ENCODE results near the gene NAPEPLD. TPM values are rescaled to one million over a fixed set of nuclear protein-coding genes. Genes with fewer than 3 reads are reported as not detected.

NAPEPLD gene
- total and polyA plus RNA-seq, 2 donors from 2014 or later: 16.1 to 26.0 TPM

DNA sequence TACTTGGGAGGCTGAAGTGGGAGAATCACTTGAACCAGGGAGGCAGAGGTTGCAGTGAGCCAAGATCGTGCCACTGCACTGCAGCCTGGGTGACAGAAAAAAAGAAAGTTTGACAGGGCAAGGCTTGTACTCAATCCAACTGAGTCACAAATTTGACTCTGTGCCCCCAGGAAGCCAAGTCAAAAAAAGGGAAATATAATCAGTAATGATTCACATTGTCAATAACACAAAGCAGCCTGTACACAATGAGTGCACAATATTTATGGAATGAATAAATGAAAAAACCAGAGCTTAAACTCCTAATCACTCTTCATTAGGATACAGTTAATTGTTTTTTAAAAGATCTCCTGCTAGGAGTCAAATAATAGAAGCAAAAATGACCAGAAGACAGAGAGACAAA is 6.4 kb downstream of the NAPEPLD start:
- Histone ChIP-seq H3K36me3 (ENCODE audit: control insufficient read depth in 2 of 3, insufficient read depth in 3 of 3, low read length in 3 of 3) (no peaks in the 10 kb centered on the region), H3K9me3 (ENCODE audit: control insufficient read depth in 2 of 3, insufficient read depth in 1 of 3, low read length in 3 of 3) (no peaks in the 10 kb centered on the region), H3K27me3 (ENCODE audit: control insufficient read depth, insufficient read depth, low read length) (no peaks in the 10 kb centered on the region), H3K27ac (ENCODE audit: low read depth in 2 of 2, low read length in 2 of 2) (no peak overlapping the region), H3K9ac (ENCODE audit: low read length in 3 of 3) (no peak overlapping the region), H3K4me3 (ENCODE audit: low read length in 3 of 3) (no peak overlapping the region), H3K4me1 (ENCODE audit: control insufficient read depth in 2 of 3, insufficient read depth in 2 of 3, low read depth in 1 of 3, low read length in 3 of 3) (peaks cover 0 to 9% (median 2%) of the 10 kb centered on the region in 3 donors)
- no peak for FAIRE-seq
- intact Hi-C loops (cut with DNase I): no loop called here
- TF ChIP-seq, protein P1, sequence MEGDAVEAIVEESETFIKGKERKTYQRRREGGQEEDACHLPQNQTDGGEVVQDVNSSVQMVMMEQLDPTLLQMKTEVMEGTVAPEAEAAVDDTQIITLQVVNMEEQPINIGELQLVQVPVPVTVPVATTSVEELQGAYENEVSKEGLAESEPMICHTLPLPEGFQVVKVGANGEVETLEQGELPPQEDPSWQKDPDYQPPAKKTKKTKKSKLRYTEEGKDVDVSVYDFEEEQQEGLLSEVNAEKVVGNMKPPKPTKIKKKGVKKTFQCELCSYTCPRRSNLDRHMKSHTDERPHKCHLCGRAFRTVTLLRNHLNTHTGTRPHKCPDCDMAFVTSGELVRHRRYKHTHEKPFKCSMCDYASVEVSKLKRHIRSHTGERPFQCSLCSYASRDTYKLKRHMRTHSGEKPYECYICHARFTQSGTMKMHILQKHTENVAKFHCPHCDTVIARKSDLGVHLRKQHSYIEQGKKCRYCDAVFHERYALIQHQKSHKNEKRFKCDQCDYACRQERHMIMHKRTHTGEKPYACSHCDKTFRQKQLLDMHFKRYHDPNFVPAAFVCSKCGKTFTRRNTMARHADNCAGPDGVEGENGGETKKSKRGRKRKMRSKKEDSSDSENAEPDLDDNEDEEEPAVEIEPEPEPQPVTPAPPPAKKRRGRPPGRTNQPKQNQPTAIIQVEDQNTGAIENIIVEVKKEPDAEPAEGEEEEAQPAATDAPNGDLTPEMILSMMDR (IDR thresholded peaks at IDR 0.05; ENCODE audit: borderline replicate concordance, extremely low read depth, insufficient read depth): no peak
- DNase-seq: no peak

- no peaks in the 10 kb centered on the region for H3K9me3 ChIP-seq (ENCODE audit: control insufficient read depth in 2 of 3, insufficient read depth in 1 of 3, low read length in 3 of 3)
- DNase-seq (no peak), FAIRE-seq (no peak)
- H3K4me1 ChIP-seq (ENCODE audit: control insufficient read depth in 2 of 3, insufficient read depth in 2 of 3, low read depth in 1 of 3, low read length in 3 of 3): peaks cover 0 to 9% (median 2%) of the 10 kb centered on the region in 3 donors
- no peak overlapping the region for H3K27ac ChIP-seq (ENCODE audit: low read depth in 2 of 2, low read length in 2 of 2)
- TF ChIP-seq, protein P1 (IDR thresholded peaks at IDR 0.05; ENCODE audit: borderline replicate concordance, extremely low read depth, insufficient read depth): no peak
- H3K36me3 ChIP-seq (ENCODE audit: control insufficient read depth in 2 of 3, insufficient read depth in 3 of 3, low read length in 3 of 3): no peaks in the 10 kb centered on the region
- no peaks in the 10 kb centered on the region for H3K27me3 ChIP-seq (ENCODE audit: control insufficient read depth, insufficient read depth, low read length)
- H3K4me3 ChIP-seq (ENCODE audit: low read length in 3 of 3): no peak overlapping the region
- intact Hi-C loops (cut with DNase I): no loop called here
- no peak overlapping the region for H3K9ac ChIP-seq (ENCODE audit: low read length in 3 of 3)
These were observed 7.0 kb downstream of the NAPEPLD start for GRCh38 chr7:103141753-103142404.

DNA sequence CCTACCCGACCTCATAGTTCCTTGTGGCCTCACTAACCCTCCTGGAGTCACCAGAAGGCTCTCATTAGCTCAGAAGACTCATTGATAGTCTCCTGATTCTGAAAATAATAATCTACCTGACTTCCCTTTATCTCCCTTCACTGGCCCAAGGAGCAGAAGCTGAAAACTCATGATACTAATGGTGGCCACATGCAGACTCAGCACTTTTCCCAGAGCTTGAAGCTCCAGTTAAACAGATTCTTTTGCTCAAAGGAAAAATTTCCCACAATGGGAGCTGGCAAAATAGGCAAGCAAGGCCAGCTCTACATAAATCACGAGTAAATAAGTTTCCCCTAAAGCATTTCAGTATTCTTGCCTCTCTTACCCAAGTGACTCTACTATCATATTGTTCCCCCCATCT is 8.2 kb downstream of the NAPEPLD start:
- H3K4me3 ChIP-seq (ENCODE audit: low read length in 3 of 3): no peak overlapping the region
- intact Hi-C loops (cut with DNase I): no loop called here
- no peaks in the 10 kb centered on the region for H3K27me3 ChIP-seq (ENCODE audit: control insufficient read depth, insufficient read depth, low read length)
- peaks cover 0 to 3% (median 0%) of the 10 kb centered on the region in 3 donors for H3K4me1 ChIP-seq (ENCODE audit: control insufficient read depth in 2 of 3, insufficient read depth in 2 of 3, low read depth in 1 of 3, low read length in 3 of 3)
- TF ChIP-seq, protein P1 (IDR thresholded peaks at IDR 0.05; ENCODE audit: borderline replicate concordance, extremely low read depth, insufficient read depth): no peak
- no peak for DNase-seq
- FAIRE-seq: no peak
- no peak overlapping the region for H3K27ac ChIP-seq (ENCODE audit: low read depth in 2 of 2, low read length in 2 of 2)
- H3K9ac ChIP-seq (ENCODE audit: low read length in 3 of 3): no peak overlapping the region
- no peaks in the 10 kb centered on the region for H3K9me3 ChIP-seq (ENCODE audit: control insufficient read depth in 2 of 3, insufficient read depth in 1 of 3, low read length in 3 of 3)
- H3K36me3 ChIP-seq (ENCODE audit: control insufficient read depth in 2 of 3, insufficient read depth in 3 of 3, low read length in 3 of 3): no peaks in the 10 kb centered on the region

DNA sequence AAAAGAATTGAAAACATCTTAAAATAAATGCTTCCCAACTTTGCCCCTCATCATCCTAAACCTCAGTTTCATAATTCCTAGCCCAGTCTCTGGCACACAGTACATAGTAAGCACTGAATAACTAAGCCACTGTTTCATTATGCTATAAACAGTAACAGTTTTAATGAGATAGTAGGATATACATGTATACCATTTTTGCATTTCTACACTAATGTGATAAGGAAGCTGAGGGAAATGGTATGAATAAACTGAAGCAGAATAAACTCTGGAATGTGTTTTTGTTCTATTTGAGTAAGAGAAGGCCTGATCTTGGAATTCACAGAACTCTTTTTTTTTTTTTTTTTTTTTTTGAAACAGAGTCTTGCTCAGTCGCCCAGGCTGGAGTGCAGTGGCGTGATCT is 8.8 kb downstream of the NAPEPLD start:
- no peaks in the 10 kb centered on the region for H3K9me3 ChIP-seq (ENCODE audit: control insufficient read depth in 2 of 3, insufficient read depth in 1 of 3, low read length in 3 of 3)
- DNase-seq: no peak
- no peaks in the 10 kb centered on the region for H3K27me3 ChIP-seq (ENCODE audit: control insufficient read depth, insufficient read depth, low read length)
- no peak overlapping the region for H3K9ac ChIP-seq (ENCODE audit: low read length in 3 of 3)
- TF ChIP-seq, protein P1 (IDR thresholded peaks at IDR 0.05; ENCODE audit: borderline replicate concordance, extremely low read depth, insufficient read depth): no peak
- H3K4me1 ChIP-seq (ENCODE audit: control insufficient read depth in 2 of 3, insufficient read depth in 2 of 3, low read depth in 1 of 3, low read length in 3 of 3): no peaks in the 10 kb centered on the region
- H3K36me3 ChIP-seq (ENCODE audit: control insufficient read depth in 2 of 3, insufficient read depth in 3 of 3, low read length in 3 of 3): no peaks in the 10 kb centered on the region
- no peak overlapping the region for H3K4me3 ChIP-seq (ENCODE audit: low read length in 3 of 3)
- H3K27ac ChIP-seq (ENCODE audit: low read depth in 2 of 2, low read length in 2 of 2): no peak overlapping the region
- FAIRE-seq: no peak
- intact Hi-C loops (cut with DNase I): no loop called here

All from kidney (tissue), 14 donors.